HCT116 (cell line): ENCODE measurements around the gene CELF4. TPM values are rescaled to one million over a fixed set of nuclear protein-coding genes. Genes with fewer than 3 reads are reported as not detected.

ENCODE experiments used
- ATAC-seq: fragments of 200-7000 bp; cut with Tn5 transposase; 2 replicates; pipeline ENCODE4 v1.9.1; 2020; ENCODE audit warnings: mild to moderate bottlenecking, moderate library complexity
- BruUV-seq: library from RNA; stranded (reverse); fragments of 400-500 nt; replicated peaks from 2 replicates; lab custom pipeline; 2021; lab: Mats Ljungman, UMichigan
- CTCF ChIA-PET: fragments of 300-600 bp; sonication (Branson Sonifier 250); formaldehyde crosslinking; loops from one replicate; lab custom pipeline; 2021; ENCODE audit warnings: antibody characterized with exemption; lab: Charles Lee
- POLR2A ChIA-PET: fragments of 300-600, 350-600 bp; sonication (Branson Sonifier 250); formaldehyde crosslinking; loops from one replicate; lab custom pipeline; 2021; ENCODE audit warnings: antibody characterized with exemption; lab: Charles Lee
- RAD21 ChIA-PET, 2 experiments: fragments of 300-600 bp; sonication (Branson Sonifier 250); formaldehyde crosslinking; loops; one replicate each; lab custom pipeline; 2023; ENCODE audit warnings: low total read pairs in 2 of 2; ENCODE audit not compliant: uncharacterized antibody in 2 of 2, unreplicated experiment in 2 of 2, low non-redundant PET in 1 of 2; lab: Charles Lee
- DNase-seq: peaks from one replicate; pipeline ENCODE4 v3.0.0-alpha.2; 2010; ENCODE audit warnings: low read depth, low spot score
- H2AFZ ChIP-seq: fragments of 200-600 bp; shearing (Covaris generic), sonication (generic); 2 replicates; pipeline ENCODE4 v1.6.1; 2017; ENCODE audit warnings: low read depth, mixed run types, mixed read lengths, antibody characterized with exemption, low read length; ENCODE audit not compliant: poor library complexity, severe bottlenecking
- H3K27ac ChIP-seq: 2 replicates; pipeline ENCODE4 v1.5.1; 2012; ENCODE audit warnings: low read depth, low read length
- H3K27me3 ChIP-seq: fragments of 200-600 bp; sonication (generic); 2 replicates; pipeline ENCODE4 v1.6.1; 2016; ENCODE audit warnings: mixed run types, low read length, mixed read lengths; ENCODE audit not compliant: insufficient read depth
- H3K36me3 ChIP-seq, 2 experiments: fragments of 200-500 bp in 1 of 2; fragments of 200-600 bp in 1 of 2; sonication (Bioruptor generic) in 1 of 2; sonication (generic) in 1 of 2; 2 replicates each; pipeline versions ENCODE4 v1.5.1 to v1.6.1; 2014 to 2016; ENCODE audit warnings: low read length in 2 of 2, inconsistent platforms in 1 of 2, mixed read lengths in 1 of 2, mixed run types in 1 of 2; ENCODE audit not compliant: insufficient read depth in 2 of 2, control insufficient read depth in 1 of 2
- H3K4me1 ChIP-seq, 2 experiments: fragments of 200-600 bp in 1 of 2; sonication (generic) in 1 of 2; 2 replicates each; pipeline versions ENCODE4 v1.5.1 to v1.6.1; 2012 to 2017; ENCODE audit warnings: low read length in 2 of 2, inconsistent platforms in 1 of 2, mild to moderate bottlenecking in 1 of 2, mixed read lengths in 1 of 2, mixed run types in 1 of 2, moderate library complexity in 1 of 2; ENCODE audit not compliant: insufficient read depth in 2 of 2, control insufficient read depth in 1 of 2
- H3K4me2 ChIP-seq: fragments of 200-600 bp; sonication (generic); 2 replicates; pipeline ENCODE4 v1.6.1; 2017; ENCODE audit warnings: mixed run types, low read length, mixed read lengths
- H3K4me3 ChIP-seq, 2 experiments: fragments of 200-600 bp in 1 of 2; sonication (generic) in 1 of 2; replicated peaks in 1 of 2; 2 replicates each; pipeline ENCODE4 v1.5.1; 2011 to 2016; ENCODE audit warnings: low read length in 2 of 2, control low read depth in 1 of 2, low read depth in 1 of 2, mild to moderate bottlenecking in 1 of 2, mixed read lengths in 1 of 2, mixed run types in 1 of 2
- H3K79me2 ChIP-seq: fragments of 200-600 bp; sonication (generic); 2 replicates; pipeline ENCODE4 v1.6.1; 2017; ENCODE audit warnings: mild to moderate bottlenecking, mixed run types, low read length, moderate library complexity, mixed read lengths; ENCODE audit not compliant: insufficient read depth
- H3K9ac ChIP-seq: fragments of 200-600 bp; sonication (generic); 2 replicates; pipeline ENCODE4 v1.6.1; 2016; ENCODE audit warnings: low read length, mixed read lengths
- H3K9me2 ChIP-seq: fragments of 200-600 bp; sonication (generic), shearing (Covaris generic); 2 replicates; pipeline ENCODE4 v1.6.1; 2017; ENCODE audit warnings: mixed run types, mild to moderate bottlenecking, moderate library complexity; ENCODE audit not compliant: insufficient read depth
- H3K9me3 ChIP-seq, 2 experiments: fragments of 200-500 bp in 1 of 2; fragments of 200-600 bp in 1 of 2; sonication (Bioruptor generic) in 1 of 2; sonication (generic) in 1 of 2; 2 replicates each; pipeline ENCODE4 v1.6.1; 2014 to 2017; ENCODE audit warnings: low read length in 2 of 2, mixed read lengths in 2 of 2, inconsistent platforms in 1 of 2, low read depth in 1 of 2, mild to moderate bottlenecking in 1 of 2, mixed run types in 1 of 2, moderate library complexity in 1 of 2; ENCODE audit not compliant: control insufficient read depth in 1 of 2, insufficient read depth in 1 of 2
- H4K20me1 ChIP-seq: fragments of 200-600 bp; sonication (generic), shearing (Covaris generic); 2 replicates; pipeline ENCODE4 v1.6.1; 2017; ENCODE audit warnings: mixed run types, mild to moderate bottlenecking, moderate library complexity; ENCODE audit not compliant: insufficient read depth
- ATF3 ChIP-seq: IDR thresholded peaks from 2 replicates; pipeline ENCODE4 v1.6.1; 2012
- CEBPB ChIP-seq: IDR thresholded peaks from 2 replicates; pipeline ENCODE4 v1.6.1; 2012; ENCODE audit warnings: low read depth
- EZH2phosphoT487 ChIP-seq: fragments of 200-600 bp; IDR thresholded peaks from 2 replicates; pipeline ENCODE4 v1.6.1; 2018; ENCODE audit warnings: antibody characterized with exemption, borderline replicate concordance
- FOSL1 ChIP-seq: IDR thresholded peaks from 2 replicates; pipeline ENCODE4 v1.6.1; 2012; ENCODE audit warnings: low read depth
- JUND ChIP-seq: IDR thresholded peaks from 2 replicates; pipeline ENCODE4 v1.6.1; 2012
- POLR2A ChIP-seq: IDR thresholded peaks from 2 replicates; pipeline ENCODE4 v1.7.0; 2011; ENCODE audit warnings: borderline replicate concordance; ENCODE audit not compliant: insufficient read depth, insufficient read length; ENCODE audit errors: extremely low read depth
- REST ChIP-seq: IDR thresholded peaks from 2 replicates; pipeline ENCODE4 v1.6.1; 2012; ENCODE audit warnings: low read depth
- YY1 ChIP-seq: IDR thresholded peaks from 2 replicates; pipeline ENCODE4 v1.6.1; 2011; ENCODE audit warnings: low read length, low read depth, moderate library complexity, mild to moderate bottlenecking; ENCODE audit not compliant: insufficient replicate concordance; ENCODE audit errors: extremely low read depth
- ZFX ChIP-seq: fragments of 450-650 bp; IDR thresholded peaks from 2 replicates; pipeline ENCODE4 v1.6.1; 2017
- ZNF274 ChIP-seq: fragments of 200-500 bp; sonication (Bioruptor generic); IDR thresholded peaks from 2 replicates; pipeline ENCODE4 v1.6.1; 2014; ENCODE audit warnings: mild to moderate bottlenecking, low read depth, low read length, inconsistent platforms
- intact Hi-C: fragments of 100-400 bp; cut with micrococcal nuclease; formaldehyde crosslinking; loops from 2 replicates; pipeline ENCODE4 v1.10.0; 2022
- total RNA-seq: library from RNA; stranded (reverse); gene quantifications from one replicate; pipeline ENCODE4 v1.2.1, GENCODE V29; 2021; ENCODE audit not compliant: unreplicated experiment
- TF ChIP-seq, protein P1 (sequence below): IDR thresholded peaks from 2 replicates; pipeline ENCODE4 v1.6.1; 2011; ENCODE audit warnings: mild to moderate bottlenecking, low read length, moderate library complexity; ENCODE audit not compliant: insufficient replicate concordance; ENCODE audit errors: extremely low read depth
- TF ChIP-seq, protein P2 (sequence below), 3 experiments: fragments of 200-600 bp in 1 of 3; sonication (generic) in 1 of 3; IDR thresholded peaks in 2 of 3; conservative IDR thresholded peaks in 1 of 3; 2 replicates each; pipeline ENCODE4 v1.5.1; 2012 to 2017; ENCODE audit warnings: low read depth in 2 of 3, low read length in 2 of 3, antibody characterized with exemption in 1 of 3, borderline replicate concordance in 1 of 3, control low read depth in 1 of 3, mild to moderate bottlenecking in 1 of 3, mixed read lengths in 1 of 3, mixed run types in 1 of 3, moderate library complexity in 1 of 3; ENCODE audit not compliant: insufficient read depth in 1 of 3

The CELF4 gene
- total RNA-seq, 1 experiment from 2014 or later: not detected

DNA sequence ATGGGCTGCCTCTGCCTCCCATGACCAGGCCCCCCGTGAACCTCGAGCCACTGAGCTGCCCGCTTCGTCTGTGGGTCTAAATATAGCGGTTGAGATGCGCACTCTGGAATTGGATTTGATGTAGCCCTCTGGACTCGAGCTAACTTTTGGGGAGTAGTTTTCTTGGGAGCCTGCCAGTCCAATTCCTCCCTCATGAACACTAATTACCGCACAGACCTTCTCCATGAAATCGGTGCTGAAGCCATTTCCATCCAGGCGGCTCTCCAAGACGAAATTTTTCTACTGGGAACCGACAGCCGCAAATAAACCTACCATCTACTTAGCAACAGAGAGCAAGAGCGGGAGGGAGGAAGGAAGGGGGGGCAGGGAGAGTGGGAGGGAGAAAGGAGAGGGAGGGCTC lies 63.6 kb downstream of the CELF4 start:
- H3K4me1 ChIP-seq: no peaks in the 10 kb centered on the region
- no peak for TF ChIP-seq JUND
- TF ChIP-seq CEBPB: no peak
- no peak for TF ChIP-seq YY1
- no peak for TF ChIP-seq FOSL1
- H3K36me3 ChIP-seq: no peaks in the 10 kb centered on the region
- H2AFZ ChIP-seq: no peak overlapping the region
- no peaks in the 10 kb centered on the region for H3K9me2 ChIP-seq
- ChIA-PET CTCF (no interaction called here), POLR2A (no interaction called here), RAD21 (no interaction called here)
- H4K20me1 ChIP-seq: no peaks in the 10 kb centered on the region
- no peak overlapping the region for H3K4me2 ChIP-seq
- intact Hi-C loops: no loop called here
- no peak for DNase-seq
- H3K27ac ChIP-seq: no peak overlapping the region
- H3K9me3 ChIP-seq: no peaks in the 10 kb centered on the region
- H3K9ac ChIP-seq: no peak overlapping the region
- H3K4me3 ChIP-seq: no peak overlapping the region
- H3K27me3 ChIP-seq: peaks cover 8% of the 10 kb centered on the region; the same call in 1 of the 2 replicates
- BruUV-seq: no TSS peak
- no peak for ATAC-seq
- no peaks in the 10 kb centered on the region for H3K79me2 ChIP-seq

- no peaks in the 10 kb centered on the region for H3K4me1 ChIP-seq
- no peaks in the 10 kb centered on the region for H3K9me3 ChIP-seq
- H3K27me3 ChIP-seq: peaks cover 4% of the 10 kb centered on the region; the same call in 1 of the 2 replicates
- no peak overlapping the region for H3K27ac ChIP-seq
- H2AFZ ChIP-seq: no peak overlapping the region
- no peak for ATAC-seq
- POLR2A ChIA-PET: no interaction called here
- no peak overlapping the region for H3K9ac ChIP-seq
- H4K20me1 ChIP-seq: no peaks in the 10 kb centered on the region
- H3K4me3 ChIP-seq: no peak overlapping the region
- BruUV-seq: no TSS peak
- DNase-seq: no peak
- intact Hi-C loops: no loop called here
- RAD21 ChIA-PET: no interaction called here
- no peak overlapping the region for H3K4me2 ChIP-seq
- TF ChIP-seq POLR2A (no peak), CEBPB (no peak), EZH2phosphoT487 (no peak), ZNF274 (no peak), ATF3 (no peak), REST (no peak), ZFX (no peak)
- TF ChIP-seq, protein P1, sequence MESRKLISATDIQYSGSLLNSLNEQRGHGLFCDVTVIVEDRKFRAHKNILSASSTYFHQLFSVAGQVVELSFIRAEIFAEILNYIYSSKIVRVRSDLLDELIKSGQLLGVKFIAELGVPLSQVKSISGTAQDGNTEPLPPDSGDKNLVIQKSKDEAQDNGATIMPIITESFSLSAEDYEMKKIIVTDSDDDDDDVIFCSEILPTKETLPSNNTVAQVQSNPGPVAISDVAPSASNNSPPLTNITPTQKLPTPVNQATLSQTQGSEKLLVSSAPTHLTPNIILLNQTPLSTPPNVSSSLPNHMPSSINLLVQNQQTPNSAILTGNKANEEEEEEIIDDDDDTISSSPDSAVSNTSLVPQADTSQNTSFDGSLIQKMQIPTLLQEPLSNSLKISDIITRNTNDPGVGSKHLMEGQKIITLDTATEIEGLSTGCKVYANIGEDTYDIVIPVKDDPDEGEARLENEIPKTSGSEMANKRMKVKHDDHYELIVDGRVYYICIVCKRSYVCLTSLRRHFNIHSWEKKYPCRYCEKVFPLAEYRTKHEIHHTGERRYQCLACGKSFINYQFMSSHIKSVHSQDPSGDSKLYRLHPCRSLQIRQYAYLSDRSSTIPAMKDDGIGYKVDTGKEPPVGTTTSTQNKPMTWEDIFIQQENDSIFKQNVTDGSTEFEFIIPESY: no peak
- TF ChIP-seq, protein P2, sequence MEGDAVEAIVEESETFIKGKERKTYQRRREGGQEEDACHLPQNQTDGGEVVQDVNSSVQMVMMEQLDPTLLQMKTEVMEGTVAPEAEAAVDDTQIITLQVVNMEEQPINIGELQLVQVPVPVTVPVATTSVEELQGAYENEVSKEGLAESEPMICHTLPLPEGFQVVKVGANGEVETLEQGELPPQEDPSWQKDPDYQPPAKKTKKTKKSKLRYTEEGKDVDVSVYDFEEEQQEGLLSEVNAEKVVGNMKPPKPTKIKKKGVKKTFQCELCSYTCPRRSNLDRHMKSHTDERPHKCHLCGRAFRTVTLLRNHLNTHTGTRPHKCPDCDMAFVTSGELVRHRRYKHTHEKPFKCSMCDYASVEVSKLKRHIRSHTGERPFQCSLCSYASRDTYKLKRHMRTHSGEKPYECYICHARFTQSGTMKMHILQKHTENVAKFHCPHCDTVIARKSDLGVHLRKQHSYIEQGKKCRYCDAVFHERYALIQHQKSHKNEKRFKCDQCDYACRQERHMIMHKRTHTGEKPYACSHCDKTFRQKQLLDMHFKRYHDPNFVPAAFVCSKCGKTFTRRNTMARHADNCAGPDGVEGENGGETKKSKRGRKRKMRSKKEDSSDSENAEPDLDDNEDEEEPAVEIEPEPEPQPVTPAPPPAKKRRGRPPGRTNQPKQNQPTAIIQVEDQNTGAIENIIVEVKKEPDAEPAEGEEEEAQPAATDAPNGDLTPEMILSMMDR (IDR thresholded peaks at IDR 0.05 in 2 of 3, conservative IDR thresholded peaks at IDR 0.05 in 1 of 3; ENCODE audit: borderline replicate concordance in 1 of 3, insufficient read depth in 1 of 3, low read depth in 2 of 3, low read length in 2 of 3): no peak
- no peaks in the 10 kb centered on the region for H3K79me2 ChIP-seq
- no peaks in the 10 kb centered on the region for H3K36me3 ChIP-seq
- no peaks in the 10 kb centered on the region for H3K9me2 ChIP-seq
- CTCF ChIA-PET: no interaction called here
Observed at GRCh38 chr18:37501136-37501535, 64.5 kb downstream of the CELF4 start.
